Epithelial cell of esophagus (primary cell): ENCODE results near the gene RARRES1.

Experiments used
- DNase-seq: peaks from one replicate; pipeline ENCODE4 v3.0.0; 2010; ENCODE audit warnings: low read depth
- H3K4me3 ChIP-seq: 2 replicates; pipeline ENCODE4 v1.5.1; 2011; ENCODE audit warnings: mild to moderate bottlenecking, low read length, control low read depth
- CTCF ChIP-seq: IDR thresholded peaks from 2 replicates; pipeline ENCODE4 v1.5.1; 2011; ENCODE audit warnings: low read depth, mild to moderate bottlenecking, low read length, control low read depth, inconsistent platforms; ENCODE audit not compliant: insufficient read depth; ENCODE audit errors: missing control alignments

Gene RARRES1

GRCh38 chr3:158731938-158732855 is at the start of gene RARRES1:
Gene RARRES1 (minus strand): TSS chr3:158732457. CDS start chr3:158732415, 42 bp downstream.
- peak within 1 kb of the TSS; percentile 41 for H3K4me3 ChIP-seq
- DNase-seq: peak; percentile 62
- TF ChIP-seq CTCF: no peak

GRCh38 chr3:158781849-158782248 is 49.6 kb upstream of the RARRES1 start:
- no peak overlapping the region for H3K4me3 ChIP-seq
- no peak for TF ChIP-seq CTCF
- DNase-seq: no peak

GRCh38 chr3:158781191-158781590 is 48.9 kb upstream of the RARRES1 start:
- no peak for DNase-seq
- H3K4me3 ChIP-seq: no peak overlapping the region
- TF ChIP-seq CTCF: no peak

GRCh38 chr3:158780766-158781165 is 48.5 kb upstream of the RARRES1 start:
- no peak overlapping the region for H3K4me3 ChIP-seq
- TF ChIP-seq CTCF: no peak
- DNase-seq: no peak

- H3K4me3 ChIP-seq: no peak overlapping the region
- no peak for DNase-seq
- no peak for TF ChIP-seq CTCF
Measured at GRCh38 chr3:158777161-158777873, 45.1 kb upstream of the RARRES1 start.

- no peak for TF ChIP-seq CTCF
- H3K4me3 ChIP-seq: no peak overlapping the region
- DNase-seq: no peak
Measured at GRCh38 chr3:158776531-158776930, 44.3 kb upstream of the RARRES1 start.
